Mucosa of gallbladder (tissue), 1 donor: ENCODE results near the gene DLX1. TPM values are rescaled to one million over a fixed set of nuclear protein-coding genes. Genes with fewer than 3 reads are reported as not detected.

Source experiments
- DNase-seq: peaks from one replicate; pipeline ENCODE4 v3.0.0-alpha.2; 2020; ENCODE audit warnings: low spot score
- total RNA-seq: library from RNA; stranded (reverse); gene quantifications from one replicate; pipeline ENCODE4 v1.2.1, GENCODE V29; 2021
- donor health status: DM: no; HTN: no; CAD: no.

DLX1 gene
- total RNA-seq, 1 donor from 2014 or later: 0.46 TPM

GRCh38 chr2:172086241-172087206 is 1.2 kb downstream of the DLX1 start:
- no peak for DNase-seq

- no peak for DNase-seq
Observed at GRCh38 chr2:172087207-172087779, 2.0 kb downstream of the DLX1 start.

- DNase-seq: no peak
Observed at GRCh38 chr2:172087780-172088244, 2.5 kb downstream of the DLX1 start.

GRCh38 chr2:172088245-172089004 is 3.1 kb downstream of the DLX1 start:
- no peak for DNase-seq

GRCh38 chr2:172089005-172089504 is 3.7 kb downstream of the DLX1 start:
- no peak for DNase-seq

GRCh38 chr2:172089633-172090032 is 4.3 kb downstream of the DLX1 start:
- no peak for DNase-seq

- no peak for DNase-seq
Observed at GRCh38 chr2:172090044-172090961, 5.0 kb downstream of the DLX1 start.

GRCh38 chr2:172091000-172091641 is 5.8 kb downstream of the DLX1 start:
- no peak for DNase-seq

- no peak for DNase-seq
Observed at GRCh38 chr2:172091761-172092566, 6.7 kb downstream of the DLX1 start.

- no peak for DNase-seq
Observed at GRCh38 chr2:172092716-172093415, 7.6 kb downstream of the DLX1 start.

- DNase-seq: no peak
Observed at GRCh38 chr2:172093416-172094293, 8.3 kb downstream of the DLX1 start.

GRCh38 chr2:172094294-172095145 is 9.2 kb downstream of the DLX1 start:
- DNase-seq: no peak

- DNase-seq: no peak
Observed at GRCh38 chr2:172095146-172095904, 10.0 kb downstream of the DLX1 start.

GRCh38 chr2:172095905-172096625 is 10.8 kb downstream of the DLX1 start:
- DNase-seq: no peak
